Vagina (tissue), 2 donors: ENCODE data around the gene PNPLA3.

Experiments used
- POLR2A ChIP-seq, 2 donors: fragments of 450-650 bp; IDR thresholded peaks; one replicate each; pipeline ENCODE4 v1.6.1; 2017; ENCODE audit warnings: antibody characterized with exemption in 2 of 2, mild to moderate bottlenecking in 2 of 2, moderate library complexity in 2 of 2
- POLR2AphosphoS5 ChIP-seq, 2 donors: sonication (generic); formaldehyde crosslinking; IDR thresholded peaks; one replicate each; pipeline ENCODE4 v1.9.0; 2017; ENCODE audit warnings: antibody characterized with exemption in 2 of 2, mild to moderate bottlenecking in 2 of 2, low read depth in 1 of 2; ENCODE audit not compliant: insufficient read depth in 1 of 2
- TF ChIP-seq, protein P1 (sequence below), 3 experiments: fragments of 450-650 bp in 2 of 3; fragments of 200-600 bp in 1 of 3; sonication (generic) in 1 of 3; IDR thresholded peaks; one replicate each; pipeline ENCODE4 v1.5.1; 2017 to 2019; ENCODE audit warnings: antibody characterized with exemption in 3 of 3, mild to moderate bottlenecking in 2 of 3, moderate library complexity in 2 of 3

DNA sequence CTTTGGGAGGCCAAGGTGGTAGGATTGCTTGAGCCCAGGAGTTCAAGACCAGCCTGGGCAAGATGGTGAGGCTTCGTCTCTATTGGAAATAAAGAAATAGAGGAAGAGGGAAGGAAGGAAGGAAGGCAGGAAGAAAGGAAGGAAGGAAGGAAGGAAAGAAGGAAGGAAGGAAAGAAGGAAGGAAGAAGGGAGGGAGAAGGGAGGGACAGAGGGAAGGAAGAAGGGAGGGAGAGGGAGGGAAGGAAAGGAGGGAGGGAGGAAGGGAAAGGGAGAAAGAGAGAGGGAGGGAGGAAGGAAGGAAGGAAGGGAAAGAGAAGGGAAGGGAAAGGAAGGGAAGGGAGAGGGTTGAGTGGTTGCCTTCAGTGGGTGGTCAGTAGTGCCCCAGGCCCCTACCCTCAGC is 13.9 kb upstream of the PNPLA3 start:
- TF ChIP-seq, protein P1, sequence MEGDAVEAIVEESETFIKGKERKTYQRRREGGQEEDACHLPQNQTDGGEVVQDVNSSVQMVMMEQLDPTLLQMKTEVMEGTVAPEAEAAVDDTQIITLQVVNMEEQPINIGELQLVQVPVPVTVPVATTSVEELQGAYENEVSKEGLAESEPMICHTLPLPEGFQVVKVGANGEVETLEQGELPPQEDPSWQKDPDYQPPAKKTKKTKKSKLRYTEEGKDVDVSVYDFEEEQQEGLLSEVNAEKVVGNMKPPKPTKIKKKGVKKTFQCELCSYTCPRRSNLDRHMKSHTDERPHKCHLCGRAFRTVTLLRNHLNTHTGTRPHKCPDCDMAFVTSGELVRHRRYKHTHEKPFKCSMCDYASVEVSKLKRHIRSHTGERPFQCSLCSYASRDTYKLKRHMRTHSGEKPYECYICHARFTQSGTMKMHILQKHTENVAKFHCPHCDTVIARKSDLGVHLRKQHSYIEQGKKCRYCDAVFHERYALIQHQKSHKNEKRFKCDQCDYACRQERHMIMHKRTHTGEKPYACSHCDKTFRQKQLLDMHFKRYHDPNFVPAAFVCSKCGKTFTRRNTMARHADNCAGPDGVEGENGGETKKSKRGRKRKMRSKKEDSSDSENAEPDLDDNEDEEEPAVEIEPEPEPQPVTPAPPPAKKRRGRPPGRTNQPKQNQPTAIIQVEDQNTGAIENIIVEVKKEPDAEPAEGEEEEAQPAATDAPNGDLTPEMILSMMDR (IDR thresholded peaks at IDR 0.05) = no peak
- TF ChIP-seq POLR2AphosphoS5 (IDR thresholded peaks at IDR 0.05; ENCODE audit: insufficient read depth in 1 of 2, low read depth in 1 of 2) (no peak), POLR2A (IDR thresholded peaks at IDR 0.05) (no peak)
